Measurements from ENCODE around the gene CHP1.

CHP1 gene

DNA sequence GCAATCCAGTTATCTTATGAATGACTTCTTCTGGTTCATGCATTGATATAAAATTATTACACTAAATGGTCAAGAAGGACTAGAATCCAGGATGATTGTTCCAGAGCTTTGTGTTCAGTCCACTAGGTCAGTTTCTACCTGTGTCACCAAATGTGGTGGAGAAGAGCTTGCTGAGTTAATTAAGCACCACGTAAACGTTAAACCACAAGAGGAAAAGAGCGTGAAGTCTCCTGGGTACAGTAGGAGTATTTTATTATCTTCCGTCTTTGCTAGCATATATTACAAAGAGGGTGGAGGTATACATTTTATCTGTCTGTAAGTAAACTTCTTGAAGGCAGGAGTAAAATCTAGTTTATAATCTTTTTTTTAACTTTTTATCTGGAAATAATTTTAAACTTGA is 23.5 kb downstream of the CHP1 start:
- Histone ChIP-seq H3K36me3 (ENCODE audit: control insufficient read depth in 2 of 2, insufficient read depth in 1 of 2, low read length in 2 of 2) (peaks cover 0 to 5% of the 10 kb centered on the region in 2 experiments; a peak in 2 of 3 replicates), H3K4me1 (ENCODE audit: control insufficient read depth, insufficient read depth, low read length) (no peaks in the 10 kb centered on the region), H3K27ac (ENCODE audit: extremely low read depth, low read depth, low read length) (no peak overlapping the region), H3K9me3 (ENCODE audit: control insufficient read depth, insufficient read depth, low read depth, low read length) (no peaks in the 10 kb centered on the region), H3K4me3 (ENCODE audit: low read depth, low read length) (no peak overlapping the region)
- ChIA-PET CTCF (no interaction called here), POLR2A (no interaction called here)
- TF ChIP-seq MZF1 (tag by site-specific recombination; IDR thresholded peaks at IDR 0.05; ENCODE audit: borderline replicate concordance) (no peak), ZNF10 (tag by site-specific recombination; IDR thresholded peaks at IDR 0.05) (no peak)
- TF ChIP-seq, protein P1, sequence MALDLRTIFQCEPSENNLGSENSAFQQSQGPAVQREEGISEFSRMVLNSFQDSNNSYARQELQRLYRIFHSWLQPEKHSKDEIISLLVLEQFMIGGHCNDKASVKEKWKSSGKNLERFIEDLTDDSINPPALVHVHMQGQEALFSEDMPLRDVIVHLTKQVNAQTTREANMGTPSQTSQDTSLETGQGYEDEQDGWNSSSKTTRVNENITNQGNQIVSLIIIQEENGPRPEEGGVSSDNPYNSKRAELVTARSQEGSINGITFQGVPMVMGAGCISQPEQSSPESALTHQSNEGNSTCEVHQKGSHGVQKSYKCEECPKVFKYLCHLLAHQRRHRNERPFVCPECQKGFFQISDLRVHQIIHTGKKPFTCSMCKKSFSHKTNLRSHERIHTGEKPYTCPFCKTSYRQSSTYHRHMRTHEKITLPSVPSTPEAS (tag by site-specific recombination; IDR thresholded peaks at IDR 0.05): no peak

DNA sequence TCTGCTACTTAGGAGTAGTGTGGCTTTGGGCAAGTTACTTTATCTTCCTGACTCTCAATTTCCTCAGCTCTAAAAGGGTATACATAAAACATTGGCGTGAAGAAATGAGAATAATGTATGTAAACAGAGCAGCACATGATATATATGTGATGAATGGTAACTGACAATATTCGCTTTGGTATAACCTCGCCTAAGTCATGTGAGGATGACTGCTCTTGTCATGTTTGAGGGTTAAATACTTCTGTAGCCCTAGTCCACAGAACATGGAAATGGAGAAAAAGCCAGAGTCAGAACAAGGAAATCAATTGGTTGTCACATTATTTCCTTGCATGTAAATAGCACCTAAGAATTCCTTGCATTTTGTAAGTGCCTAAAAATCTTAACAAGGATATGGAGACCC is 25.0 kb downstream of the CHP1 start:
- Histone ChIP-seq H3K9me3 (ENCODE audit: control insufficient read depth, insufficient read depth, low read depth, low read length) (no peaks in the 10 kb centered on the region), H3K4me3 (ENCODE audit: low read depth, low read length) (no peak overlapping the region), H3K36me3 (ENCODE audit: control insufficient read depth in 2 of 2, insufficient read depth in 1 of 2, low read length in 2 of 2) (peaks cover 0 to 5% of the 10 kb centered on the region in 2 experiments; a peak in 2 of 3 replicates), H3K27ac (ENCODE audit: extremely low read depth, low read depth, low read length) (no peak overlapping the region), H3K4me1 (ENCODE audit: control insufficient read depth, insufficient read depth, low read length) (no peaks in the 10 kb centered on the region)
- ChIA-PET POLR2A (no interaction called here), CTCF (no interaction called here)
- TF ChIP-seq SP7 (tag by site-specific recombination; IDR thresholded peaks at IDR 0.05): no peak
- TF ChIP-seq, protein P2, sequence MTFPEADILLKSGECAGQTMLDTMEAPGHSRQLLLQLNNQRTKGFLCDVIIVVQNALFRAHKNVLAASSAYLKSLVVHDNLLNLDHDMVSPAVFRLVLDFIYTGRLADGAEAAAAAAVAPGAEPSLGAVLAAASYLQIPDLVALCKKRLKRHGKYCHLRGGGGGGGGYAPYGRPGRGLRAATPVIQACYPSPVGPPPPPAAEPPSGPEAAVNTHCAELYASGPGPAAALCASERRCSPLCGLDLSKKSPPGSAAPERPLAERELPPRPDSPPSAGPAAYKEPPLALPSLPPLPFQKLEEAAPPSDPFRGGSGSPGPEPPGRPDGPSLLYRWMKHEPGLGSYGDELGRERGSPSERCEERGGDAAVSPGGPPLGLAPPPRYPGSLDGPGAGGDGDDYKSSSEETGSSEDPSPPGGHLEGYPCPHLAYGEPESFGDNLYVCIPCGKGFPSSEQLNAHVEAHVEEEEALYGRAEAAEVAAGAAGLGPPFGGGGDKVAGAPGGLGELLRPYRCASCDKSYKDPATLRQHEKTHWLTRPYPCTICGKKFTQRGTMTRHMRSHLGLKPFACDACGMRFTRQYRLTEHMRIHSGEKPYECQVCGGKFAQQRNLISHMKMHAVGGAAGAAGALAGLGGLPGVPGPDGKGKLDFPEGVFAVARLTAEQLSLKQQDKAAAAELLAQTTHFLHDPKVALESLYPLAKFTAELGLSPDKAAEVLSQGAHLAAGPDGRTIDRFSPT (tag by site-specific recombination; IDR thresholded peaks at IDR 0.05): no peak
- TF ChIP-seq ZNF610 (tag by site-specific recombination; IDR thresholded peaks at IDR 0.05; ENCODE audit: borderline replicate concordance): no peak
- no peak for TF ChIP-seq ZBTB8A (tag by site-specific recombination; IDR thresholded peaks at IDR 0.05)
- TF ChIP-seq ZNF514 (tag by site-specific recombination; IDR thresholded peaks at IDR 0.05): no peak
- no peak for TF ChIP-seq OSR2 (tag by site-specific recombination; IDR thresholded peaks at IDR 0.05)
- TF ChIP-seq ZNF23 (tag by site-specific recombination; IDR thresholded peaks at IDR 0.05; ENCODE audit: borderline replicate concordance): no peak
- no peak for TF ChIP-seq ZNF121 (tag by site-specific recombination; IDR thresholded peaks at IDR 0.05)
- no peak for TF ChIP-seq ZNF776 (tag by site-specific recombination; IDR thresholded peaks at IDR 0.05; ENCODE audit: borderline replicate concordance)
- no peak for TF ChIP-seq ZNF777 (tag by site-specific recombination; IDR thresholded peaks at IDR 0.05; ENCODE audit: borderline replicate concordance)

DNA sequence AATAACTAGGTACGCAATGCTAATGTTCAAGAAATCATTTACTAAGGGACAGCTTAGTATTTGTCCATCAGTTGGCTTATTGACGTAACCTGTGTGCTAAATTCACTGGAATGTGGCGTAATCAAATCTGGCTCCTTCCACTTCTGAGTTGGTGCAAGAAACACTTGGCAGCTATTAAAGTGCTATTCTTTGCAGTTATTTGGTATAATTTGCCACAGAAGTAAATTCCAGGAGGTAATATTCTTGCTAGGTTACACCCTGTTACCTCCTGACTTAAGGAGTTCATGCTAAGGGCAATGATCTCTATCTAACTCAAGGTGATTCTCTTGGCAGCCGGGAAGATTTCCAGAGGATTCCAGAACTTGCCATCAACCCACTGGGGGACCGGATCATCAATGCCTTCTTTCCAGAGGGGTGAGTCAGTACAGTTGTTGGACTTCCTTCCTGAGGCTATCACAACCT is 25.5 kb downstream of the CHP1 start:
- ChIA-PET CTCF (no interaction called here), POLR2A (no interaction called here)
- Histone ChIP-seq H3K9me3 (ENCODE audit: control insufficient read depth, insufficient read depth, low read depth, low read length) (no peaks in the 10 kb centered on the region), H3K4me1 (ENCODE audit: control insufficient read depth, insufficient read depth, low read length) (no peaks in the 10 kb centered on the region), H3K27ac (ENCODE audit: extremely low read depth, low read depth, low read length) (no peak overlapping the region), H3K36me3 (ENCODE audit: control insufficient read depth in 2 of 2, insufficient read depth in 1 of 2, low read length in 2 of 2) (peaks cover 0 to 5% of the 10 kb centered on the region in 2 experiments; a peak in 2 of 3 replicates), H3K4me3 (ENCODE audit: low read depth, low read length) (no peak overlapping the region)
- no peak for TF ChIP-seq ZNF600 (tag by site-specific recombination; IDR thresholded peaks at IDR 0.05)
- TF ChIP-seq ZNF473 (tag by site-specific recombination; IDR thresholded peaks at IDR 0.05): no peak
- TF ChIP-seq, protein P3, sequence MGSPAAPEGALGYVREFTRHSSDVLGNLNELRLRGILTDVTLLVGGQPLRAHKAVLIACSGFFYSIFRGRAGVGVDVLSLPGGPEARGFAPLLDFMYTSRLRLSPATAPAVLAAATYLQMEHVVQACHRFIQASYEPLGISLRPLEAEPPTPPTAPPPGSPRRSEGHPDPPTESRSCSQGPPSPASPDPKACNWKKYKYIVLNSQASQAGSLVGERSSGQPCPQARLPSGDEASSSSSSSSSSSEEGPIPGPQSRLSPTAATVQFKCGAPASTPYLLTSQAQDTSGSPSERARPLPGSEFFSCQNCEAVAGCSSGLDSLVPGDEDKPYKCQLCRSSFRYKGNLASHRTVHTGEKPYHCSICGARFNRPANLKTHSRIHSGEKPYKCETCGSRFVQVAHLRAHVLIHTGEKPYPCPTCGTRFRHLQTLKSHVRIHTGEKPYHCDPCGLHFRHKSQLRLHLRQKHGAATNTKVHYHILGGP (tag by site-specific recombination; IDR thresholded peaks at IDR 0.05): no peak
- no peak for TF ChIP-seq ZNF629 (tag by site-specific recombination; IDR thresholded peaks at IDR 0.05)
- no peak for TF ChIP-seq OSR2 (tag by site-specific recombination; IDR thresholded peaks at IDR 0.05)
- no peak for TF ChIP-seq ZNF155 (tag by site-specific recombination; IDR thresholded peaks at IDR 0.05)
- no peak for TF ChIP-seq ZNF24 (tag by site-specific recombination; IDR thresholded peaks at IDR 0.05)
- no peak for TF ChIP-seq GLIS1 (tag by site-specific recombination; IDR thresholded peaks at IDR 0.05)
